GM23338 (cell line): ENCODE results near the gene MOK. TPM values are rescaled to one million over a fixed set of nuclear protein-coding genes. Genes with fewer than 3 reads are reported as not detected.

Experiments used
- ATAC-seq: fragments of 200-7000 bp; cut with Tn5 transposase; 3 replicates; pipeline ENCODE4 v1.9.1; 2020
- DNase-seq: peaks from one replicate; pipeline ENCODE4 v3.0.0-alpha.2; 2015; ENCODE audit warnings: low spot score
- H2AFZ ChIP-seq: fragments of 200-600 bp; sonication (generic); 2 replicates; pipeline ENCODE4 v1.8.0; 2016; ENCODE audit warnings: antibody characterized with exemption, mild to moderate bottlenecking, moderate library complexity
- H3F3A ChIP-seq: fragments of 200-600 bp; sonication (generic); replicated peaks from 2 replicates; pipeline ENCODE4 v1.8.0; 2017; ENCODE audit warnings: antibody characterized with exemption, mixed run types, low read depth
- H3K27ac ChIP-seq: fragments of 200-600 bp; sonication (generic); 2 replicates; pipeline ENCODE4 v1.6.1; 2016; ENCODE audit warnings: low read depth
- H3K27me3 ChIP-seq: fragments of 200-600 bp; sonication (generic); 2 replicates; pipeline ENCODE4 v1.8.0; 2016; ENCODE audit warnings: mild to moderate bottlenecking, mixed run types, moderate library complexity; ENCODE audit not compliant: insufficient read depth
- H3K36me3 ChIP-seq: fragments of 200-600 bp; sonication (generic); 2 replicates; pipeline ENCODE4 v1.8.0; 2016; ENCODE audit warnings: mild to moderate bottlenecking; ENCODE audit not compliant: insufficient read depth
- H3K4me1 ChIP-seq: fragments of 200-600 bp; sonication (generic); 2 replicates; pipeline ENCODE4 v1.8.0; 2016; ENCODE audit warnings: mild to moderate bottlenecking, moderate library complexity; ENCODE audit not compliant: insufficient read depth
- H3K4me2 ChIP-seq: fragments of 200-600 bp; sonication (generic); 2 replicates; pipeline ENCODE4 v1.7.1; 2017; ENCODE audit warnings: mixed run types
- H3K4me3 ChIP-seq: fragments of 200-600 bp; sonication (generic); 2 replicates; pipeline ENCODE4 v1.6.1; 2016; ENCODE audit warnings: mixed run types
- H3K79me2 ChIP-seq: fragments of 200-600 bp; sonication (generic); replicated peaks from 2 replicates; pipeline ENCODE4 v1.8.0; 2017; ENCODE audit warnings: mild to moderate bottlenecking; ENCODE audit not compliant: insufficient read depth
- H3K9me2 ChIP-seq: fragments of 200-600 bp; sonication (generic); 2 replicates; pipeline ENCODE4 v1.8.0; 2017; ENCODE audit not compliant: insufficient read depth
- H4K20me1 ChIP-seq: fragments of 200-600 bp; sonication (generic); replicated peaks from 2 replicates; pipeline ENCODE4 v1.8.0; 2017; ENCODE audit warnings: mild to moderate bottlenecking; ENCODE audit not compliant: insufficient read depth
- H3K27ac Mint-ChIP-seq: 2 replicates; pipeline ENCODE4 v1.8.0; 2020; ENCODE audit warnings: inconsistent platforms, mild to moderate bottlenecking, moderate library complexity, mixed read lengths
- H3K27me3 Mint-ChIP-seq: 3 replicates; pipeline ENCODE4 v1.8.0; 2022; ENCODE audit warnings: low read depth, mild to moderate bottlenecking, moderate library complexity, mixed read lengths, inconsistent platforms; ENCODE audit not compliant: insufficient read depth, poor library complexity
- H3K36me3 Mint-ChIP-seq: 3 replicates; pipeline ENCODE4 v1.8.0; 2021; ENCODE audit warnings: low read depth, mild to moderate bottlenecking, inconsistent platforms, moderate library complexity, mixed read lengths
- H3K4me1 Mint-ChIP-seq: 3 replicates; pipeline ENCODE4 v1.8.0; 2020; ENCODE audit warnings: mild to moderate bottlenecking, inconsistent platforms, mixed read lengths
- H3K4me3 Mint-ChIP-seq: 3 replicates; pipeline ENCODE4 v1.8.0; 2021; ENCODE audit warnings: moderate library complexity, mild to moderate bottlenecking, inconsistent platforms, mixed read lengths
- H3K9me3 Mint-ChIP-seq: 3 replicates; pipeline ENCODE4 v1.8.0; 2020; ENCODE audit warnings: moderate library complexity, mild to moderate bottlenecking, inconsistent platforms, mixed read lengths
- CREB1 ChIP-seq: fragments of 250-450 bp; sonication (Bioruptor Pico); IDR thresholded peaks from 2 replicates; pipeline ENCODE4 v1.5.0; 2020; ENCODE audit warnings: low read depth, mild to moderate bottlenecking, moderate library complexity
- EZH2 ChIP-seq: fragments of 200-600 bp; sonication (generic); IDR thresholded peaks from one replicate; pipeline ENCODE4 v1.8.0; 2017; ENCODE audit warnings: antibody characterized with exemption, mild to moderate bottlenecking, low read depth; ENCODE audit not compliant: unreplicated experiment
- EZH2phosphoT487 ChIP-seq: fragments of 200-600 bp; sonication (generic); IDR thresholded peaks from one replicate; pipeline ENCODE4 v1.8.1; 2018; ENCODE audit warnings: antibody characterized with exemption; ENCODE audit not compliant: unreplicated experiment
- JUNB ChIP-seq: IDR thresholded peaks from one replicate; pipeline ENCODE4 v1.6.1; 2016; ENCODE audit warnings: antibody characterized with exemption; ENCODE audit not compliant: unreplicated experiment
- NANOG ChIP-seq: IDR thresholded peaks from 2 replicates; pipeline ENCODE4 v1.6.1; 2016; ENCODE audit warnings: antibody characterized with exemption, borderline replicate concordance
- POLR2AphosphoS5 ChIP-seq: IDR thresholded peaks from 2 replicates; pipeline ENCODE4 v1.6.1; 2016; ENCODE audit warnings: antibody characterized with exemption, low read depth
- STAT1 ChIP-seq: IDR thresholded peaks from one replicate; pipeline ENCODE4 v1.6.1; 2016; ENCODE audit warnings: antibody characterized with exemption; ENCODE audit not compliant: unreplicated experiment
- ZNF114 ChIP-seq: fragments of 250-450 bp; sonication (Bioruptor Pico); IDR thresholded peaks from 2 replicates; pipeline ENCODE4 v1.5.0; 2020; ENCODE audit warnings: mild to moderate bottlenecking, moderate library complexity
- ZNF331 ChIP-seq: fragments of 250-450 bp; sonication (Bioruptor Pico); IDR thresholded peaks from 2 replicates; pipeline ENCODE4 v1.5.0; 2020; ENCODE audit warnings: low read depth, mild to moderate bottlenecking, moderate library complexity
- polyA plus RNA-seq: library from polyadenylated mRNA; unstranded; fragments of >200 nt; fragmentation: Nextera tagmentation; extraction: Ambion mirVana; gene quantifications from 2 replicates; pipeline ENCODE4 v1.2.1, GENCODE V29; 2016
- total RNA-seq: library from RNA; depleted of rRNA; stranded (reverse); fragments of >200 nt; shearing (Covaris generic); gene quantifications from 2 replicates; pipeline ENCODE4 v1.2.3, GENCODE V29; 2014
- TF ChIP-seq, protein P1 (sequence below): IDR thresholded peaks from 2 replicates; pipeline ENCODE4 v1.6.1; 2016; ENCODE audit warnings: antibody characterized with exemption
- TF ChIP-seq, protein P2 (sequence below): IDR thresholded peaks from one replicate; pipeline ENCODE4 v1.6.1; 2018; ENCODE audit warnings: antibody characterized with exemption; ENCODE audit not compliant: unreplicated experiment
- TF ChIP-seq, protein P3 (sequence below): fragments of 250-450 bp; sonication (Bioruptor Pico); IDR thresholded peaks from 2 replicates; pipeline ENCODE4 v1.5.0; 2020; ENCODE audit warnings: mild to moderate bottlenecking, moderate library complexity
- TF ChIP-seq, protein P4 (sequence below), 2 experiments: fragments of 200-600 bp in 1 of 2; sonication (generic) in 1 of 2; conservative IDR thresholded peaks; 2 replicates each; pipeline versions ENCODE4 v1.5.1 to v1.6.1; 2016 to 2017; ENCODE audit warnings: antibody characterized with exemption in 2 of 2, low read depth in 2 of 2, mild to moderate bottlenecking in 2 of 2, moderate library complexity in 1 of 2

Gene MOK
- total and polyA plus RNA-seq, 2 experiments from 2014 or later, result 3.1 TPM

DNA sequence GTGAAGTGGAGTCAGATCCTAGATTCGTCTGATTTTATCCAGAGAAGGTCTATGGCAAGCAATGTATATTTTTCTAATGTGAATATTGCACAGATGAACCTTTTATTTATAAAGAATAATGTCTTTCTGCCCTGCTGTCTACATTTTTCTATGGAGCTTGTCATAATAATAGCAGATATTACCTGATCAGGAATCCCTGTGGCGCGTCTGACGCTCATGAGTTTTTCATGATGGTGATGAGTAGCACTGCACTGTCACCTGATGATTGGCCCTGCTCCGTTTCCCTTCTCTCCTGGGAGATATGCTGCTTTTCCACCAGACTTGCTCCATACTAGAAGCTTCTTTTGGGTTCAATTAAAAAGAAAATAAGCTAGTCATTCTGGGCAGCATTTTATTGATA lies 37.3 kb upstream of the MOK start:
- H3F3A ChIP-seq, result no peaks in the 10 kb centered on the region
- Mint-ChIP-seq H3K27ac (no peak overlapping the region), H3K4me3 (no peak overlapping the region), H3K9me3 (no peaks in the 10 kb centered on the region), H3K36me3 (peaks cover 44% of the 10 kb centered on the region), H3K4me1 (peaks cover 5% of the 10 kb centered on the region), H3K27me3 (peaks cover 5% of the 10 kb centered on the region)
- DNase-seq (no peak), ATAC-seq (no peak)
- H3K4me2 ChIP-seq, result no peak overlapping the region
- H3K4me3 ChIP-seq, result no peak overlapping the region
- H3K27me3 ChIP-seq, result no peaks in the 10 kb centered on the region
- no peak overlapping the region for H3K27ac ChIP-seq
- H3K36me3 ChIP-seq, result no peaks in the 10 kb centered on the region; the same call in 1 of the 2 replicates
- no peaks in the 10 kb centered on the region for H3K9me2 ChIP-seq
- no peaks in the 10 kb centered on the region for H3K4me1 ChIP-seq
- H2AFZ ChIP-seq, result no peak overlapping the region
- H3K79me2 ChIP-seq, result no peaks in the 10 kb centered on the region
- no peaks in the 10 kb centered on the region for H4K20me1 ChIP-seq
- TF ChIP-seq, protein P1, sequence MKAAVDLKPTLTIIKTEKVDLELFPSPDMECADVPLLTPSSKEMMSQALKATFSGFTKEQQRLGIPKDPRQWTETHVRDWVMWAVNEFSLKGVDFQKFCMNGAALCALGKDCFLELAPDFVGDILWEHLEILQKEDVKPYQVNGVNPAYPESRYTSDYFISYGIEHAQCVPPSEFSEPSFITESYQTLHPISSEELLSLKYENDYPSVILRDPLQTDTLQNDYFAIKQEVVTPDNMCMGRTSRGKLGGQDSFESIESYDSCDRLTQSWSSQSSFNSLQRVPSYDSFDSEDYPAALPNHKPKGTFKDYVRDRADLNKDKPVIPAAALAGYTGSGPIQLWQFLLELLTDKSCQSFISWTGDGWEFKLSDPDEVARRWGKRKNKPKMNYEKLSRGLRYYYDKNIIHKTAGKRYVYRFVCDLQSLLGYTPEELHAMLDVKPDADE, result no peak
- TF ChIP-seq, protein P2, sequence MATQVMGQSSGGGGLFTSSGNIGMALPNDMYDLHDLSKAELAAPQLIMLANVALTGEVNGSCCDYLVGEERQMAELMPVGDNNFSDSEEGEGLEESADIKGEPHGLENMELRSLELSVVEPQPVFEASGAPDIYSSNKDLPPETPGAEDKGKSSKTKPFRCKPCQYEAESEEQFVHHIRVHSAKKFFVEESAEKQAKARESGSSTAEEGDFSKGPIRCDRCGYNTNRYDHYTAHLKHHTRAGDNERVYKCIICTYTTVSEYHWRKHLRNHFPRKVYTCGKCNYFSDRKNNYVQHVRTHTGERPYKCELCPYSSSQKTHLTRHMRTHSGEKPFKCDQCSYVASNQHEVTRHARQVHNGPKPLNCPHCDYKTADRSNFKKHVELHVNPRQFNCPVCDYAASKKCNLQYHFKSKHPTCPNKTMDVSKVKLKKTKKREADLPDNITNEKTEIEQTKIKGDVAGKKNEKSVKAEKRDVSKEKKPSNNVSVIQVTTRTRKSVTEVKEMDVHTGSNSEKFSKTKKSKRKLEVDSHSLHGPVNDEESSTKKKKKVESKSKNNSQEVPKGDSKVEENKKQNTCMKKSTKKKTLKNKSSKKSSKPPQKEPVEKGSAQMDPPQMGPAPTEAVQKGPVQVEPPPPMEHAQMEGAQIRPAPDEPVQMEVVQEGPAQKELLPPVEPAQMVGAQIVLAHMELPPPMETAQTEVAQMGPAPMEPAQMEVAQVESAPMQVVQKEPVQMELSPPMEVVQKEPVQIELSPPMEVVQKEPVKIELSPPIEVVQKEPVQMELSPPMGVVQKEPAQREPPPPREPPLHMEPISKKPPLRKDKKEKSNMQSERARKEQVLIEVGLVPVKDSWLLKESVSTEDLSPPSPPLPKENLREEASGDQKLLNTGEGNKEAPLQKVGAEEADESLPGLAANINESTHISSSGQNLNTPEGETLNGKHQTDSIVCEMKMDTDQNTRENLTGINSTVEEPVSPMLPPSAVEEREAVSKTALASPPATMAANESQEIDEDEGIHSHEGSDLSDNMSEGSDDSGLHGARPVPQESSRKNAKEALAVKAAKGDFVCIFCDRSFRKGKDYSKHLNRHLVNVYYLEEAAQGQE, result no peak
- TF ChIP-seq NANOG (no peak), EZH2 (no peak), EZH2phosphoT487 (no peak), ZNF331 (CRISPR knock-in tag) (no peak), JUNB (no peak), CREB1 (CRISPR knock-in tag) (no peak), ZNF114 (CRISPR knock-in tag) (no peak), STAT1 (no peak), POLR2AphosphoS5 (no peak)
- TF ChIP-seq, protein P3, sequence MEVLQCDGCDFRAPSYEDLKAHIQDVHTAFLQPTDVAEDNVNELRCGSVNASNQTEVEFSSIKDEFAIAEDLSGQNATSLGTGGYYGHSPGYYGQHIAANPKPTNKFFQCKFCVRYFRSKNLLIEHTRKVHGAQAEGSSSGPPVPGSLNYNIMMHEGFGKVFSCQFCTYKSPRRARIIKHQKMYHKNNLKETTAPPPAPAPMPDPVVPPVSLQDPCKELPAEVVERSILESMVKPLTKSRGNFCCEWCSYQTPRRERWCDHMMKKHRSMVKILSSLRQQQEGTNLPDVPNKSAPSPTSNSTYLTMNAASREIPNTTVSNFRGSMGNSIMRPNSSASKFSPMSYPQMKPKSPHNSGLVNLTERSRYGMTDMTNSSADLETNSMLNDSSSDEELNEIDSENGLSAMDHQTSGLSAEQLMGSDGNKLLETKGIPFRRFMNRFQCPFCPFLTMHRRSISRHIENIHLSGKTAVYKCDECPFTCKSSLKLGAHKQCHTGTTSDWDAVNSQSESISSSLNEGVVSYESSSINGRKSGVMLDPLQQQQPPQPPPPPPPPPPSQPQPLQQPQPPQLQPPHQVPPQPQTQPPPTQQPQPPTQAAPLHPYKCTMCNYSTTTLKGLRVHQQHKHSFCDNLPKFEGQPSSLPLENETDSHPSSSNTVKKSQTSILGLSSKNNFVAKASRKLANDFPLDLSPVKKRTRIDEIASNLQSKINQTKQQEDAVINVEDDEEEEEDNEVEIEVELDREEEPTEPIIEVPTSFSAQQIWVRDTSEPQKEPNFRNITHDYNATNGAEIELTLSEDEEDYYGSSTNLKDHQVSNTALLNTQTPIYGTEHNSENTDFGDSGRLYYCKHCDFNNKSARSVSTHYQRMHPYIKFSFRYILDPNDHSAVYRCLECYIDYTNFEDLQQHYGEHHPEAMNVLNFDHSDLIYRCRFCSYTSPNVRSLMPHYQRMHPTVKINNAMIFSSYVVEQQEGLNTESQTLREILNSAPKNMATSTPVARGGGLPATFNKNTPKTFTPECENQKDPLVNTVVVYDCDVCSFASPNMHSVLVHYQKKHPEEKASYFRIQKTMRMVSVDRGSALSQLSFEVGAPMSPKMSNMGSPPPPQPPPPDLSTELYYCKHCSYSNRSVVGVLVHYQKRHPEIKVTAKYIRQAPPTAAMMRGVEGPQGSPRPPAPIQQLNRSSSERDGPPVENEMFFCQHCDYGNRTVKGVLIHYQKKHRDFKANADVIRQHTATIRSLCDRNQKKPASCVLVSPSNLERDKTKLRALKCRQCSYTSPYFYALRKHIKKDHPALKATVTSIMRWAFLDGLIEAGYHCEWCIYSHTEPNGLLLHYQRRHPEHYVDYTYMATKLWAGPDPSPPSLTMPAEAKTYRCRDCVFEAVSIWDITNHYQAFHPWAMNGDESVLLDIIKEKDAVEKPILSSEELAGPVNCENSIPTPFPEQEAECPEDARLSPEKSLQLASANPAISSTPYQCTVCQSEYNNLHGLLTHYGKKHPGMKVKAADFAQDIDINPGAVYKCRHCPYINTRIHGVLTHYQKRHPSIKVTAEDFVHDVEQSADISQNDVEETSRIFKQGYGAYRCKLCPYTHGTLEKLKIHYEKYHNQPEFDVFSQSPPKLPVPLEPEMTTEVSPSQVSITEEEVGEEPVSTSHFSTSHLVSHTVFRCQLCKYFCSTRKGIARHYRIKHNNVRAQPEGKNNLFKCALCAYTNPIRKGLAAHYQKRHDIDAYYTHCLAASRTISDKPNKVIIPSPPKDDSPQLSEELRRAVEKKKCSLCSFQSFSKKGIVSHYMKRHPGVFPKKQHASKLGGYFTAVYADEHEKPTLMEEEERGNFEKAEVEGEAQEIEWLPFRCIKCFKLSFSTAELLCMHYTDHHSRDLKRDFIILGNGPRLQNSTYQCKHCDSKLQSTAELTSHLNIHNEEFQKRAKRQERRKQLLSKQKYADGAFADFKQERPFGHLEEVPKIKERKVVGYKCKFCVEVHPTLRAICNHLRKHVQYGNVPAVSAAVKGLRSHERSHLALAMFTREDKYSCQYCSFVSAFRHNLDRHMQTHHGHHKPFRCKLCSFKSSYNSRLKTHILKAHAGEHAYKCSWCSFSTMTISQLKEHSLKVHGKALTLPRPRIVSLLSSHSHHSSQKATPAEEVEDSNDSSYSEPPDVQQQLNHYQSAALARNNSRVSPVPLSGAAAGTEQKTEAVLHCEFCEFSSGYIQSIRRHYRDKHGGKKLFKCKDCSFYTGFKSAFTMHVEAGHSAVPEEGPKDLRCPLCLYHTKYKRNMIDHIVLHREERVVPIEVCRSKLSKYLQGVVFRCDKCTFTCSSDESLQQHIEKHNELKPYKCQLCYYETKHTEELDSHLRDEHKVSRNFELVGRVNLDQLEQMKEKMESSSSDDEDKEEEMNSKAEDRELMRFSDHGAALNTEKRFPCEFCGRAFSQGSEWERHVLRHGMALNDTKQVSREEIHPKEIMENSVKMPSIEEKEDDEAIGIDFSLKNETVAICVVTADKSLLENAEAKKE (CRISPR knock-in tag), result no peak
- TF ChIP-seq, protein P4, sequence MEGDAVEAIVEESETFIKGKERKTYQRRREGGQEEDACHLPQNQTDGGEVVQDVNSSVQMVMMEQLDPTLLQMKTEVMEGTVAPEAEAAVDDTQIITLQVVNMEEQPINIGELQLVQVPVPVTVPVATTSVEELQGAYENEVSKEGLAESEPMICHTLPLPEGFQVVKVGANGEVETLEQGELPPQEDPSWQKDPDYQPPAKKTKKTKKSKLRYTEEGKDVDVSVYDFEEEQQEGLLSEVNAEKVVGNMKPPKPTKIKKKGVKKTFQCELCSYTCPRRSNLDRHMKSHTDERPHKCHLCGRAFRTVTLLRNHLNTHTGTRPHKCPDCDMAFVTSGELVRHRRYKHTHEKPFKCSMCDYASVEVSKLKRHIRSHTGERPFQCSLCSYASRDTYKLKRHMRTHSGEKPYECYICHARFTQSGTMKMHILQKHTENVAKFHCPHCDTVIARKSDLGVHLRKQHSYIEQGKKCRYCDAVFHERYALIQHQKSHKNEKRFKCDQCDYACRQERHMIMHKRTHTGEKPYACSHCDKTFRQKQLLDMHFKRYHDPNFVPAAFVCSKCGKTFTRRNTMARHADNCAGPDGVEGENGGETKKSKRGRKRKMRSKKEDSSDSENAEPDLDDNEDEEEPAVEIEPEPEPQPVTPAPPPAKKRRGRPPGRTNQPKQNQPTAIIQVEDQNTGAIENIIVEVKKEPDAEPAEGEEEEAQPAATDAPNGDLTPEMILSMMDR (conservative IDR thresholded peaks at IDR 0.05; ENCODE audit: low read depth in 2 of 2), result no peak
